NCI-H748 treated with DMSO at 0.1 percent for 48 hours (cell line): Measurements from ENCODE around the gene FXN.
"Not testable (repeated sequence)": the region's sequence is repeated elsewhere in the genome, so short reads cannot be mapped to it uniquely, and the experiment has no call there.

Source experiments
- DNase-seq: peaks from one replicate; lab custom pipeline; 2025; lab: John Stamatoyannopoulos, UW

The FXN gene

GRCh38 chr9:69070201-69070600 lies 34.6 kb downstream of the FXN start:
- DNase-seq = no peak

DNA sequence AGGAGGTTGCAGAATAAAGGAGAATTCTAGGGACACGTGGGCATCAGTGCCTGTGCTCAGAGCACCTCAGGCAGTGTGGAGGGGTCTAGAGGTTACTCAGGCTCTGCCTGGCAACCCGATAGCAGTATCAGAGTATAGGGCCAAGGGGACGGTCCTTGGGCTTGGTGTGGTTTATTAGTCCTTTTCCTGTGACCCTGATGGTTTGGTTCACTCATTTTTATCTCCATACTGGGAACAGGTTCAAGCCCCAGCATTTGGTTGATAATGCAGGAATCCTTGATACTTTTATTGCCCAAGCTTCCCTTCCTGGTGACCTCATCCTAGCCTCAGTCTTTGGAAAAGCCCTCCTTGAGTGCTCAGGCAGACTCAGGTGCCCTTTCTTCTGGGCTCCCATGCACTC lies 35.5 kb downstream of the FXN start:
- DNase-seq = no peak

GRCh38 chr9:69073103-69073502 lies 37.6 kb downstream of the FXN start:
- no peak for DNase-seq

DNA sequence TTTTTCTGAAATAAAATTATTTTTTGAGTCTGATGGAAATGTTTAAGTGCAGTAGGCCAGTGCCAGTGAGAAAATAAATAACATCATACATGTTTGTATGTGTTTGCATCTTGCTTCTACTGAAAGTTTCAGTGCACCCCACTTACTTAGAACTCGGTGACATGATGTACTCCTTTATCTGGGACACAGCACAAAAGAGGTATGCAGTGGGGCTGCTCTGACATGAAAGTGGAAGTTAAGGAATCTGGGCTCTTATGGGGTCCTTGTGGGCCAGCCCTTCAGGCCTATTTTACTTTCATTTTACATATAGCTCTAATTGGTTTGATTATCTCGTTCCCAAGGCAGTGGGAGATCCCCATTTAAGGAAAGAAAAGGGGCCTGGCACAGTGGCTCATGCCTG lies 39.2 kb downstream of the FXN start:
- no peak for DNase-seq

DNA sequence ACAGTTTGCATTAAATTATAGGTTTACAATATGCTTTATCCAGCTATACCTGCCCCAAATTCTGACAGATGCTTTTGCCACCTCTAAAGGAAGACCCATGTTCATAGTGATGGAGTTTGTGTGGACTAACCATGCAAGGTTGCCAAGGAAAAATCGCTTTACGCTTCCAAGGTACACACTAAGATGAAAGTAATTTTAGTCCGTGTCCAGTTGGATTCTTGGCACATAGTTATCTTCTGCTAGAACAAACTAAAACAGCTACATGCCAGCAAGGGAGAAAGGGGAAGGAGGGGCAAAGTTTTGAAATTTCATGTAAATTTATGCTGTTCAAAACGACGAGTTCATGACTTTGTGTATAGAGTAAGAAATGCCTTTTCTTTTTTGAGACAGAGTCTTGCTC lies 41.0 kb downstream of the FXN start:
- no peak for DNase-seq

- no peak for DNase-seq
These were observed 42.5 kb downstream of the FXN start for GRCh38 chr9:69078069-69078468.

DNA sequence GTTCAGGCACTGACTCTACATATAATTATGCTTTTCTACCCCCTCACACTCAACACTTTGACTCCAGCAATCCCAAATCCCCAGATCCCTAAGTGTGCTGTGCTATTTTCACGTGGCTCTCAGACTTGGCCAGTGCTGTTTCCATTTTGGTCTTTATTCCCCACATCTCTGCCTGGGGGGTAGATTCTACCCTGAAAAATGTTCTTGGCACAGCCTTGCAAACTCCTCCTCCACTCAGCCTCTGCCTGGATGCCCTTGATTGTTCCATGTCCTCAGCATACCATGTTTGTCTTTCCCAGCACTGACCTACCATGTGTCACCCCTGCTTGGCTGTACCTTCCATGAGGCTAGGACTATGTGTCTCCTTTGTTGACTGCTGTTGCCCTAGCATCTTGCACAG lies 43.0 kb downstream of the FXN start:
- DNase-seq = no peak

DNA sequence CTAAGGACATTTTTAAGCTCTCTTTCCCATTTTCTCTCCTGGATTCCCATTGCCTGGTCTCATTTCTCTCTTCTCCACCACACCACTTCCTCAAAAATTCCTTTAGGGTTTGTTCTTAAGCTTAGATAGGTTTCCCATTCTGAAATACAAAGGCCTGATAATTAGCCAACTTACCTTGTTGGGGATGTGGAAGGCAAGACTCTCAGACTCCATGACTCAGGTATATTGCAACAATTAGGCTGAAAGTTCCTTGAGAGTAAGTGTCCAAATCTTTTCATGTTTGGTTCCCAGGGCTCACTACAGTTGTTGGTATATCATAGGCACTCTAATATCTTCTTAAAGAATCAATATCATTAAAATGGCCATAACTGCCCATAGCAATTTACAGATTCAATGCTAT lies 43.6 kb downstream of the FXN start:
- DNase-seq = no peak

DNA sequence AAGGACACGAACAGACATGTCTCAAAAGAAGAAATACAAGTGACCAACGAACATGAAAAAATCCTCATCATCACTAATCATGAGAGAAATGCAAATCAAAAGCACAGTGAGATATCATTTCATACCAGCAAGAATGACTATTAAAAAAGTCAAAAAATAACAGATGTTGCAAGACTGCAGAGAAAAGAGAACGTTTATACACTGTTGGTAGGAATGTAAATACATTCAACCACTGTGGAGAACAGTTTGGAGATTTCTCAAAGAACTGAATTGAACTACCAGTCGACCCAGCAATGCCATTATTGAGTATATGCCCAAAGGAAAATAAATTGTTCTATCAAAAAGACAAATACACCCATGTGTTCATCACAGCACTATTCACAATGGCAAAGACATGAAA lies 45.7 kb downstream of the FXN start:
- DNase-seq = no peak

DNA sequence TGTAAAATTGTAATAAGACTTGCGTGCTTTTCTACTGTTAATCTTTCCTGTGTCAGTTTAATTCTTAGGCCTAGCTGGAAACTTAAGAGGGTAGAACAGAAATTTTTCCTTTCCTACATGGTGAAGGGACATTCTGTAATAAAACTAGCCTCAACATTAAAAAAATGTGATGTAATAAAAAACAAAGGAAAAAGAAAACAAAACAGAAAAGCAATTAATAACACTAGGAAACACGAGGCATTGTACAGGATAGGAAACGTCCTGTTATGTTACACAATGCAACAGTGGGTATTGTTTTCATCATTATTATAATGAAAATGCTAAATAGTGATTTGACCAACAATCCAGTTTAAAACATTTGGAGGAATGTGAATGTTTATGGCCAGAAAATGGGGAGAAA lies 47.8 kb downstream of the FXN start:
- DNase-seq = no peak

GRCh38 chr9:69085569-69086283 lies 50.2 kb downstream of the FXN start:
- no peak for DNase-seq

GRCh38 chr9:69086312-69086711 lies 50.8 kb downstream of the FXN start:
- DNase-seq = no peak

DNA sequence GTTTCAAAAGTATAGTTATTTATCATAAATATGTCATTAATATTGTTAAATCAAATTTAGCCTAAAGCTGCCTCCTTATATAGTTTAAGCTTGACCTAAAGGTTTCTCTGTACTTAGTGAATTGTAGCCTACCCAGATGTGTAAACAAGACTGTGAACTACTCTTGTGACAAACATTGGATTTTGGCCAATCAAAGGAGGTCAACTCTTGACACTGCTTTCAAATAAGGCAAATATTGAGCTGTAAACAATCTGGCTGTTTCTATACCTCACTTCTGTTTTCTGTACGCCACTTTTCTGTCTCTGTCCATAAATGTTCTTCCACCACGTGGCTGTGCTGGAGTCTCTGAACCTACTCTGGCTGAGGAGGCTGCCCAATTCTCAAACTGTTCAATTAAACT lies 51.2 kb downstream of the FXN start:
- DNase-seq = peak; percentile 41

GRCh38 chr9:69089082-69089481 lies 53.5 kb downstream of the FXN start:
- DNase-seq = no peak

- no peak for DNase-seq
These were observed 53.9 kb downstream of the FXN start for GRCh38 chr9:69089491-69089890.

GRCh38 chr9:69090140-69090750 lies 54.7 kb downstream of the FXN start:
- no peak for DNase-seq

DNA sequence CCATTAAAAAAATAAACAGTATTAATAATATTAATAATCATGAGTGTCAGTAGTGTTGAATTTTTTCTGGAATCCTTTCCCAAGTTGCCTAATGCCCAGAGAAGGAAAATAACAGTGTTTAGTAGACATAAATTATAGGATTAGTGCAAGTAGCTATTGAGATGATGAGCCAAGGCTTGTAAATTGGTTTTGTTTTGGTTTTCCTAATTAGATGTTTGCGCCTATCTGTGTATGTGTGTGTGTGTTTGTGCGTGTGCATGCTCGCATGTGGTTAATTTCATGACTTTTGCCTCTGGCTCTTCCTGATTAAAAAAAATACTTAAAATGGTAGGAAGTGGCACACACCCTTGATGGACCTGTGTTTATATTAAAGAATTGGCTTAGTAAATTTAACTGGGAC lies 55.4 kb downstream of the FXN start:
- no peak for DNase-seq

DNA sequence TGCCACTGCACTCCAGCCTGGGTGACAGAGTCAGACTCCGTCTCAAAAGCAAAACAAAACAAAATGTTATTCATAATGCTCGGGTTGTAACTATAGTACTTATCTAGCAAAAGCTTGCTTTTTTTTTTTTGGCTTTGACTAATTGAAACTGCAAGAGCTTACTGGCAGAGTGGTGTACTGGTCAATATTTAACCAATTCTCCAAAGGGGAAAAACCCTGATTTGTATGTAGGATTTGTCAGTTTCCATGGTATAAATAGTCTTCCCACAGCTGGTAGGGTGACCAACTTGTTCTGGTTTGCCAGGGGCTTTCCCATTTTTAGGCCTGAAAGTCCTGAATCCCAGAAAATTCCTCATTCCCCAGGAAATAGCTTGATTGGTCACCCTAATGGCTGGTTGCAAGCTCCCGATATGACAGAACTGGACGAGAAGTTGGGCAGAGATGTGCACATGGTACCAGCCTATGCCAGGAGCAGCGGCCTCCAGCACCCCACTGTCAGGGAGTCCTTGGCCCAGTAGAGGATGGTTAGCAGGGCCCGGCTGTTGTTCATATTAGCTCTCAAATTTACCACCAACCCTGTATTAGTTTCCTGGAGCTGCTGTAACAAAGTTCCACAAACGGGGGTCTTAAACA lies 58.0 kb downstream of the FXN start:
- no peak for DNase-seq

- DNase-seq = not testable (repeated sequence)
These were observed 59.0 kb downstream of the FXN start for GRCh38 chr9:69094361-69095135.

- no peak for DNase-seq
These were observed 61.5 kb downstream of the FXN start for GRCh38 chr9:69097064-69097463.

DNA sequence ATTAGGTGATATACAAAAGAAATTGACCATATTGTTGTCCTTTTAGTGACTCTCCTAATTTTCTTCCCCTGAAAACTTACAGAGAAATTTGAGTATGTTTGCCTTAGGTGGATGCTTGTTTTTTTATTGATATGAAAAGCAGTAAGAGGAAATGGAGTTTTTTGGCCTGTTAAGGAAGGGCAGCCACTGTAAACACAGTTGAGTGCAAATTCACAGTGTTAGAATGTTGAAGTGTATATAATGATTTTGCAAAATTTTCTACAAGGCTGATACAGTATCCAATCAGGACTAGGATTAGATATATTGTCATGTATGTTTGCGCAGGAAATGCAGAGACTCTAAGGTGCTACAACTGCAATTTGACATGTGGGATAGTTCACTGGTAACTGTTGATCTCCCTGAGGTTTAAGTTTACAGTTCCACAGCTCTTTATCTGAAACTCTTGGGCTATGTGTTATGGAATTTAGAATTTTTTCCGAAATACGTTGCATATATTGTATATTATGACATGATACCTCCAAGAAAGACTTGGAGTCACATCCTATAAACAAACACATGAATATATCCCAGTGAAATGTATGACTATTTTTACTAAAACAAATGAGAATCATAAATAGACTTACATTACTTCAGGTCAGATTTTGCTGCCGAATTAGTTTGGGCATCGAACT lies 62.5 kb downstream of the FXN start:
- DNase-seq = no peak

GRCh38 chr9:69103348-69103996 lies 67.9 kb downstream of the FXN start:
- peak; percentile 4 for DNase-seq
